Adrenal gland (tissue), 5 donors: ENCODE results near the gene CAPN15.

Experiments
- CTCF ChIP-seq, 6 experiments: fragments of 450-650 bp in 4 of 6; fragments of 200-600 bp in 2 of 6; sonication (generic) in 1 of 6; IDR thresholded peaks; 1 replicate in 5 of 6; 2 replicates in 1 of 6; pipeline versions ENCODE4 v1.5.1 to v1.8.0; 2016 to 2021; ENCODE audit warnings: antibody characterized with exemption in 6 of 6, mild to moderate bottlenecking in 2 of 6, moderate library complexity in 1 of 6
- POLR2A ChIP-seq, 2 donors: fragments of 450-650 bp; IDR thresholded peaks; one replicate each; pipeline ENCODE4 v1.6.1; 2017; ENCODE audit warnings: antibody characterized with exemption in 2 of 2, mild to moderate bottlenecking in 2 of 2, moderate library complexity in 1 of 2
- donor health status: DM: no; HTN: no; CAD: no.

GRCh38 chr16:578232-578869 is 50.8 kb downstream of the CAPN15 start:
- no peak for TF ChIP-seq CTCF (IDR thresholded peaks at IDR 0.05)
- no peak for TF ChIP-seq POLR2A (IDR thresholded peaks at IDR 0.05)
